GM18502 (cell line): ENCODE measurements around the gene ZFR.

ENCODE experiments used
- ATAC-seq: cut with Tn5 transposase; IDR thresholded peaks from one replicate; pipeline ENCODE4 v1.9.1; 2021; ENCODE audit warnings: mild to moderate bottlenecking; ENCODE audit not compliant: unreplicated experiment, poor library complexity

ZFR gene

GRCh38 chr5:32444431-32445286, at the start of gene ZFR:
TSS of gene ZFR (minus strand) at chr5:32444740. CDS start at chr5:32444658, 82 bp downstream.
- peak; percentile 85 for ATAC-seq

GRCh38 chr5:32490972-32491557, 46.5 kb upstream of the ZFR start:
- ATAC-seq, result no peak

- no peak for ATAC-seq
Measured at GRCh38 chr5:32489791-32490562, 45.4 kb upstream of the ZFR start.

- no peak for ATAC-seq
Measured at GRCh38 chr5:32487424-32487823, 42.9 kb upstream of the ZFR start.

GRCh38 chr5:32487008-32487407, 42.5 kb upstream of the ZFR start:
- no peak for ATAC-seq

GRCh38 chr5:32482193-32482592, 37.7 kb upstream of the ZFR start:
- no peak for ATAC-seq

- ATAC-seq, result no peak
Measured at GRCh38 chr5:32479096-32479495, 34.6 kb upstream of the ZFR start.

- no peak for ATAC-seq
Measured at GRCh38 chr5:32476891-32477290, 32.4 kb upstream of the ZFR start.

GRCh38 chr5:32475334-32476097, 31.0 kb upstream of the ZFR start:
- ATAC-seq, result no peak

- ATAC-seq, result no peak
Measured at GRCh38 chr5:32474209-32474854, 29.8 kb upstream of the ZFR start.

GRCh38 chr5:32473072-32473471, 28.5 kb upstream of the ZFR start:
- no peak for ATAC-seq

GRCh38 chr5:32471784-32472183, 27.2 kb upstream of the ZFR start:
- no peak for ATAC-seq

- ATAC-seq, result no peak
Measured at GRCh38 chr5:32465076-32465475, 20.5 kb upstream of the ZFR start.

- no peak for ATAC-seq
Measured at GRCh38 chr5:32462618-32463017, 18.1 kb upstream of the ZFR start.

- ATAC-seq, result no peak
Measured at GRCh38 chr5:32461441-32462120, 17.0 kb upstream of the ZFR start.

GRCh38 chr5:32460702-32461101, 16.2 kb upstream of the ZFR start:
- ATAC-seq, result no peak

GRCh38 chr5:32458880-32459495, 14.4 kb upstream of the ZFR start:
- no peak for ATAC-seq

GRCh38 chr5:32455311-32455710, 10.8 kb upstream of the ZFR start:
- ATAC-seq, result no peak

GRCh38 chr5:32454821-32455220, 10.3 kb upstream of the ZFR start:
- no peak for ATAC-seq
